LoVo (cell line): ENCODE data around the gene SEBOX.

ENCODE experiments used
- DNase-seq: peaks from one replicate; pipeline ENCODE4 v3.0.0-alpha.2; 2016; ENCODE audit warnings: low spot score

Gene SEBOX

GRCh38 chr17:28318759-28319597 lies 46.0 kb downstream of the SEBOX start, which contains the start of gene TMEM97:
TMEM97 (plus strand) TSS chr17:28319200; CDS start chr17:28319240, 40 bp downstream.
- peak; percentile 97 for DNase-seq

GRCh38 chr17:28317966-28318758 lies 46.8 kb downstream of the SEBOX start:
- peak; percentile 15 for DNase-seq

GRCh38 chr17:28317099-28317965 lies 47.7 kb downstream of the SEBOX start:
- no peak for DNase-seq

- DNase-seq, result no peak
Observed at GRCh38 chr17:28315846-28316705, 48.9 kb downstream of the SEBOX start.

- no peak for DNase-seq
Observed at GRCh38 chr17:28313841-28314240, 51.2 kb downstream of the SEBOX start.
